Activated T-helper 9 cell treated with anti-CD3 and anti-CD28 coated beads, Interleukin-2, amount 50 U/mL, for 16 hours (primary cell): Measurements from ENCODE around the gene RPTOR.

Experiments used
- DNase-seq: peaks from one replicate; pipeline ENCODE4 v3.0.0-alpha.2; 2020; ENCODE audit warnings: low read depth

The RPTOR gene

DNA sequence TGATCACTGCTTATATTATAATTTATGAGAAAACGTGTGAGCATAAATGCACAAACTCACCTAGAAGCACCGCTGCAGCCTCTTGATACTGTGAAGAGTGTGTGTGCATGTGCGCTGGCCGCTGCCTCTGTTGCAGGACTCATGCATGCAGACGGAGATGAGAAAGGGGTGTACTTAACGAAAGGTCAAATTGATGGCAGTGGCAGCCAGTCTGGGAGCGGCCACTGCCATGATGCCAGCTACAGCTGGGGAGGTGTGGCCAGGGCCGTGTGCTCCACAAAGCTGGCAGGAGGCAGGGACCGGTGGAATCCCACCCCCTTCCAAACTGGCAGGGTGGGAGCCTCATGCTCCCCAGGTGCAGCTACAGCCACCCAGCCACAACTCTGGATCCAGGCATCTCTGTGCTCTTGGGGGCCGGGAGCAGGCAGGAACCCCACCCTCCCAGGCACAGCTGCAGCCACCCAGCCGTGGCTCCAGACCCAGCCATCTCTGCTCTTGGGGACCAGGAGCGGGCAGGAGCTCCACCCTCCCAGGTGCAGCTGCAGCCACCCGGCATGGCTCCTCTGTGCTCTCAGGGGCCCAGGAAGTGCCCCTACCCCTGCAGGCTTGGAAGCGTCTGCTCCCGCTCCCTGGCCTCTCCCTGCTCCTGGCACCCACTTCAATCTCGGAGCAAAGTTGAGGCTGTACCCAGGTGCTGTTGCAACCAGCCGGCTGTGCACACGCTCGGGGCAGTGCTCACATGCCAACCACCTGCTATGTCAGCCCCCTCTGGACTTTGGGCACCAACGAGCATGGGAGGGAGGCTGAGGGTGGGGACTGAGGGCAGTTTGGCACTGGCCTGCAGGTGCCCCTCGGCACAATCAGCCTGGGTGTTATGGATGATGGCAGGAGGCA is 369.5 kb downstream of the RPTOR start:
- DNase-seq = no peak

DNA sequence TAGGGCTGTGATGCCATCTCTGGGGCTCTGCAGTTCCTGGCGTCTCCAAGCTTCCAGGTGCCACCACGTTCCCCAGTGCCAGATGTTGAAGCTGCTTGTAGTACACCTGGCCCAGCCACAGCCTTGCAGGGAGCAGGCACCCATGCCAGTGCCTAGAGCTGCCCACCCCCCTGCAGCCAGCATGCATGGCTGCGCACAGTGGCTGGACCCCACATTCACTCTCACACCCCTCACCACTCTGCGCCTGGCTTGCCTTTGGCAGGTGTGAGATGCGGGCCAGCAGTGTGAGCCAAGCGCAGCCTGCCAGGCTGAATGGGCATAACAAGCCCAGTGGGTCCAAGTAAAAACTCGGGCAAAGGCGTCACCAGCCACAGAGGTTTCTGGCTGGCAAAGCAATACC is 371.6 kb downstream of the RPTOR start:
- DNase-seq = no peak

DNA sequence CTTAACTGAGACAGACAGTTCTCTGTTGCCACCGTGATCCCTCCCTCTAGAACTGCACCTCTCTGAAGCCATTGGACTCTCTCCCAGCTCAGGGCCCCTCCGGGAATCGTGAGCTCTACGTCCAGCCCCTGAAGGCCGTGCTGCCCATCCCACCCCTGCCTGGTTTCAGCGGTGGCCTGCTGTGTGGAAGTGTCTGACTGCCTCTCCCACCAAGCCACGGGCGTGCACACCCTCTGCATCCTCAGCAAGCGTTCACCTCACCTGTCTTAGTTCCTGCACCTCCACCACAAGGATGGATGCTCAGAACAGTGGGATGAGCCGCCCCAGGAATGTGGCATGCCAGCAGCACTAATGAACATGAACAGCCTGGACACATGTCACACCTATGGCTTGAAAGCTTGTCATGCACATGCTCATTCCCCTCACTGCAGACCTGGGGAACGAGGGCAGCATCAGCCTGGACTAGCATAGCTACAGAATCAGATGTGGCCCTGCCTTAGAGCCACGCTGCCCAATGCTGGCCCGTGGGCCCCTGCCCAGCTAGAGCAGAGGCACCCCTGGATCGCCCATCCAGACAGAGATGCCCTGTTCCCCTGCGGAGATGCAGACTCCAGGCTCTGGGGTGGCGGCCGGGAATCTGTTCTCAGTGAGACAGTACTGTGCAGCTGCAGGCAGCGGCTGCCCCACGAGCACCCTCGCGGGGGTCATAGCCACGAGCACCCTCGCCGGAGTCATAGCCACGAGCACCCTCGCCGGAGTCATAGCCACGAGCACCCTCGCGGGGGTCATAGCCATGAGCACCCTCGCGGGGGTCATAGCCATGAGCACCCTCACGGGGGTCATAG is 373.3 kb downstream of the RPTOR start:
- no peak for DNase-seq

DNA sequence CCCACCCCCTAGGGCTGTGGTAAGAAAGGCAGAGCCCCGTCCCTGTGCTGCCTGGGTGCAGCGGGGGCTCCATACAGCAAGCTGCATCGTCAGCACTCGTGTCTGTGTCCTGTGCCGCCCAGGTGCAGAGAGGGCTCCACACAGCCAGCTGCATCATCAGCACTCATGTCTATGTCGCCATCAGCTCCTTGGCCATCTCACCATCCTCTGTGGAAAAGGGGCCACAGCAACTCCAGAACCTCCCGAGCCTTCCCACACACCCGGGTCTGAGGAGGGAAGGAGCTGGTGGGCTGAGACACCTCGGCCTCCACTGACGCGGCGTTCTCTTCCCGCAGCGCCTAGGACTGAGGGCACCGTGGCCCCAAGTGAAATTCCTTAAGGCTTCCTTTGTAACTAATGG is 374.1 kb downstream of the RPTOR start:
- no peak for DNase-seq

DNA sequence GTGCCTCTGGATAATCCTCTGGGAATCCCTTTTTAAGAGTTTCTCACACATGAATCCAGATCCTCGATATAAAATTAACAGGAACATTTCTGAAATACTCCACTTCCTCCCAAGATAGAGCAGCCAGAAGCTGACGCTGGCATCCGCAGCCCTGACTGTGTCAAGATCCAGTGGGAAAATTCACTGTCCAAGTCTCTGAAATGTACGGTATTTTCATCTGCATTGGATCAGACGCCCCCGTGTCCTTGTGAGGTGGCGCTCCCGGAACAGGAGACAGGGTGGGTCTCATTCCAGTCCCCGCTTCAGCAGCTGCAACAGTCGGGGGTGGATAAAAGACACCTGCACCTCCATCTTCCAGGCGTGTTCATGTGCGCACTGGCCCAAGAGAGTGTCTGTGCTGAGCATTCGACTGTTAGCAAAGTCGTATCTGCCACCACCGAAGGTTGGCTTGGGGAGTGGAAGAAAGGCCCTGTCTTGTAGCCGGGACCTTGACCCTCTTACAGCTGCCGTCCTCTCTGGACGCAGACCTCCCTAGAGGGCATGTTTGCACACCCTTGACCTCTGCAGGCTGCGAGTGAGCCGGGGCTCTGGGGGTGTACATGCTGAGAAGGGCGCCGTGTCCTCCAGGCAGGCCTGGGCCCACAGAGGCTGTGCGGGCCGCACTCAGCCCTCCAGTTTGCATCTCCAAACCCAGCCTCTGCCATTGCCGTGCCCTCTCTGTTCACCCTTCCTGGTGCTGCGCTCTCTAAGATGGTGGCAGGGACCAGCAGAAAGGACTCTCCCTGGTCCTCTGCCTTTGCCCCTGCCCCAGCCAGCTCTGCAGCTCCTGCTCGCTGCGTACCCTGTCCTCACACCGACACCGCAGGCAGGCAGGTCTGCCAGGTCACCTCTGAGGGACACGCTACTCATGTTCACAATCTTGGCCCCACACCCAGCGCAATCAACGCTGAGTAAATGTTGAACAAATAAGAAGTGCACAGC is 375.0 kb downstream of the RPTOR start:
- DNase-seq = no peak

DNA sequence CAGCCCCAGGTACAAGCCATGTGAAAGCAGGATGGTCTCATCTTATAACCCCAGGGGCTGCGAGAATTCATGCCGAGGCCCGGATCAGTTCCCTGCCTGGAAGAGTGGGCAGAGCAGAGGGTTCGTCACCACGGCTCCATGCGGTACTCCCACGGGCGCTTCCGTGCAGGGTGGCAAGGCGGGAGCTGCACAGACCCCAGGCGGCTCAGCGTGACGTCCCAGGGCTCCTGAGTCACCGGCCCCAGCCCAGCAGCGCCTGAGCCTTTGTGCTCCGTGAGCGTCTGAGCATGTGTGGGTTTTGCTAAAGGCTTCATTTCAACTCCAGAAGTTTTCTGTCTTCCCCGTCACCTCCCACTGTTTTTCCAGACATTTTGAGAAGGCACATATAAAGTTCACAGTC is 375.8 kb downstream of the RPTOR start:
- no peak for DNase-seq

DNA sequence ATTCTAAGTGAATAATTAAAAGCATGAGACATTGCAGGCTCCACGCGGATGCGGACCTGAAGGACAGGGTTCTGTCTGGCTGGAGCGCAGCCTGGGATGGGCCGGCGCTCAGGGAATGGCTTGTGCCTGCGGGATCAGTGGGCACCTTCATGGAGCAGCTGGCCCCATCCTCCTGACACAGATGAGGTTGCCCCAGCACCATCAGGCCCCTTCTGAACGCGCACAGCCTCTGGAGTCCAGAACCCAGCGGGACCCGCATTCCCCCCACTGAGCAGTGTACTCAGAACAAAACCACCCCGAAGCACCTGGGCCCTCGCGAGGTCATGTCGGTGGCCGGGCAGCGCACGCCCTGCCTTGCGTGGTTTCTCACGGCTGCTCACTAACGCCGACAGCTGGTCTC is 376.5 kb downstream of the RPTOR start:
- DNase-seq = no peak

DNA sequence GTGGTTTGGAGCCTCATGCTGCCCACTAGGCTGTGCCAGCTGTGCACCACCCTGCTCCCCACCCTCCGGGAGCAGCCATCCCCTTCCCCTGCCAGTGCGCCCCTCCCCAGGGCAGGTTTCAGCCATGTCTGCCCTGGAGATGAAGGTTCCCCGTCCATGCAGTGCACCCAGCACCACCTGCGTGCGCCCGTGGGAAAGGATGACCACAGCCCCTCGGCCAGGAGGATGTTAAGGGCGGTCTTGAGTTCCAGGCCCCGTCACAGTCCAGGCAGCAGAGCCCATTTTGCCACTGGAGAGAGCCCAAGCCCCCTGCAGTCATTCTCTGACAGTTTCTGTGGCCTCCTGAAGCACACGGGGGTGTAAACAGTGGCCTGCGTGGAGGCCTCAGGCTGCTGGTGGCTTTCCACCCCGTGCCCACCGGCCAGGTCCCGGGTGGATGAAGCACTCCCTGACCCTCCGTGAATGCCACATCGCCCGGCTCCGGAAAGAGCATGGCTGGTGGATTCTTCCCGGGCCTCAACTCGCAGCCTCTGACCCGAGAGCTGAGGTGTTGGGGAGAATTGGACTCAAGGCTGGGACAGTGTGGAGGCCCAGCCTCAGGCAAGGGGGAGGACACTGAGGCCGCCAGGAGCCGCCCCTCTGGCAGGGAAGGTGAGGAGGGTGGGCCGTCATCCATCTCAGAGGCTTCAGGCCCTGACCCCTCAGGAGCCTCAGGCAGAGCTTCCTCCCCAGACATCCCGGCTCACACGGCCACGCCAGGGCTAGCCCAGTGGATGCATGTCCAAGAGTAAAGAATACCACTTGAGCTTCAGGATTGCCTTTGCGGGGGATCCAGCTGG is 377.3 kb downstream of the RPTOR start:
- no peak for DNase-seq

DNA sequence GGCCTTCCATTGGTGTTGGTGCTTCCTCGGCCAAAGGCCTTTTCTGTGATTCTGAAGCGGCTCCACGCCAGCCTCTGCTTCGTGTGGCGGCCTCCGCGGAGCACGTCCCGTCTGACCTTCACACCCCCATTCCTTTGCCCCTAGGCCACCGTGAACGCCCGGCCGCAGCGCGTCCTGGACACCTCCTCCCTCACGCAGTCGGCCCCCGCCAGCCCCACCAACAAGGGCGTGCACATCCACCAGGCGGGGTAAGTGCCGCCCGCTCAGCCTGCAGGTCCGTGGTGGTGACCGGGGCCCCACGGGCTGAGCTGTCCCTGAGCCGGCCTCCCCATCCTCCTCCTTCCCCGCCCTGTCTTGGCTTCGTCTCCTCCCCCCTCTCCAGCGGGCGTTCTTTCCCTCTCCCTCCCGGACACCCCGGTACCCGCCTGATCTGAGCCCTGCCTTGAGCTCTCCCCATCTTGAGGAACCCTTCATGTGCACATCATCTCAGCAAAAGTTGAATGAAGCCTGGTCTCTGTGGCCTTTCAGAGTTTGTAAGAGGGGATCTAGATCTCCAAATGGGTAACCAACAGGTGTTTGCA is 378.0 kb downstream of the RPTOR start:
- no peak for DNase-seq

DNA sequence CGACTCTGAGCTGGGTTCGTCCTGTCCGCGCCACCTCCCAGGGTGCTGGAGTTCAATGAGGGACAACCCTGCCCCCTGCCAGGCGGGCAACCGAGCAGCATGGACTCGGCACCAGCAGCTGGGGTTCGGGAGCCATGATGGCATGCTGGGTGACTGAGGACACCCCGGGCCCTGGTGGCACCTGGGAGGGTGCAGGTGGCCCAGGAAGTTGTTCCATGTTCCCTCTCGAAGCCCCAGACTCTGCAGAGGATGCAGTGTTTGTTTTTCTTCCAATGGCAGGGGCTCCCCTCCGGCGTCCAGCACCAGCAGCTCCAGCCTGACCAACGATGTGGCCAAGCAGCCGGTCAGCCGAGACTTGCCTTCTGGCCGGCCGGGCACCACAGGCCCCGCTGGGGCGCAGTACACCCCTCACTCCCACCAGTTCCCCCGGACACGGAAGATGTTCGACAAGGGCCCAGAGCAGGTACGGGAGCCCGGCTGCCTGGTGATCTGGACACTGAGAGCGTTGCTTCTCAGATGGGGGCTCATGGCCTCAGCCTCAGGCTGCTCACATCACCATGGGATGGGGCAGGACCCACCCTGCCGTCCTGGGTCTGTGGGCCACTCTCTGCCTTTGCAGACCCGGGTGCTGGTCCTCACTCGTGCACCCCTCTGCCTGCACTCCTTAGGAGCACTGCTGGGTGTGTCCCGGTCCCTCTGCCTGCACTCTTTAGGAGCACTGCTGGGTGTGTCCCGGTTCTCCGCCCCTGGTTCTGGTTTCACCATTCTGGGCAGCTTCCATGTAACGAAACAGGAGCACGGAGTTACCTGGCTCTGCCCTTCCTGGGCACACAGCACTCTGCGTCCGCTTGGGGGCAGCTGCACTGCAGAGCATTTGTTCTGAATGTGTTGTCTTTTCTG is 378.8 kb downstream of the RPTOR start:
- DNase-seq = no peak

DNA sequence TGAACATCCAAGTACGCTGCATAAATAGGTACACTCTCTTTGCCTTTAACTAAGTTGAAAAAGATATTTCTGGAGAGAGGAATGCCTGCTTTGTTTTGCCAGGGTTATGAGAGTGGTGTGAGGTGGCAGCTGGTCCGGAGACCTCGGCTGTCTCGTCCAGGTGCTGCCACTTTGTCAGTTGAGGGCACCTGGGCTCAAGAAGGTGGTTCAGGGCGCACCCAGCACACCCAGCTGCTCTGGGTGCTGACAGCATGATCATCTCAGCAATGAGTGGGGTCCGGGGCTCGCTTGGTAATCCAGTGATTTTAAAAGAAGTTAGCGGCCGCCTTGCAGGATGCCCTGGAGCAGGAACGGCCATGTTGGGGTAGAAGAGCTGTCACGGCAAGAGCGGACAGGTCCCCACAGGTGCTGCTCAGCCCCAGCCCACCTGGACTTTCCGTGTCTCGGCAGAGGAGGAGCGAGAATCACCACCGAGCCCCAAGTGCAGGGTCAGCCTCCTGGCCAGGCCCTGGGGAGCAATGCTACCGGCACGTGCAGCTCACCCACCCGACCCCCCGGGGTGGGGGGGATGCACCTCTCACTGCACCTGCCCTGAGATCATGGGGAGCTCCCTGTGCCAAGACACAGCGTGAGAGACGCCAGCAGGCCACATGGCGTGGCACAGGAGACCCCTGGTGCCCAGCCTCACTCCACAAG is 379.6 kb downstream of the RPTOR start:
- no peak for DNase-seq

DNA sequence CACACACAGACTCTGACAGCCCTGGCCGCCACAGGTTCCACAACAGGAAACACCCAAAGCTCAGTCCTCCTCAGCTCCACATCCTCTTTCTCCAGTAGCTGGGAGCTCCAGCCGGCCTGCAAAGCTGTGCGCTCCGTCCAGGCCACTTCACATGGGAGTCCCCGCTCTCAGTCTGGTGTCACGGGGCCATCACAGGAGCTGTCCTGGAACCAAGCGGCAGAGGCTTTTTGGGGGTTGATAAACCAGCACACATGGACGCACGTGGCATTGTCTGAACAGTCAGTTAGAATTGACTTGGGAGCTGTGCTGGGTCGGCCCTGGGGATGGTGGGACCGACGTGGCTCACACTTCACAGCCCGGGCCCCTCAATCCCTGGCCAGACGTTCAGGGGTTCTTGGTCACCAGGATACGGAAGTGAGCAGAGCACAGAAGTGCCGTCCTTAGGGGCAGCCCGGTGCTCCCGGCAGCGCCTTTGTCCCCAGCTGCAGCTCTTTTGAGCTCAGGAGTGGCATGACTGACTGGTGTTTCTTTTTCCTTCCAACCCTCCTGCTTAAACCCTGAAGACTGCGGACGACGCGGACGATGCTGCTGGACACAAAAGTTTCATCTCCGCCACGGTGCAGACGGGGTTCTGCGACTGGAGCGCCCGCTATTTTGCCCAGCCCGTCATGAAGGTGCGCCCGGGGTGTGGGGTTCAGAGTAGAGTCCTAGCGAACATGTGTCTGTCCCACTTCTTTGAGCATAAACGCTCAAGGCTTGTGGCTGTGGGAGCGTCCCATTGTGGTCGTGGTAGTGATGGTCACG is 380.4 kb downstream of the RPTOR start:
- DNase-seq = no peak

DNA sequence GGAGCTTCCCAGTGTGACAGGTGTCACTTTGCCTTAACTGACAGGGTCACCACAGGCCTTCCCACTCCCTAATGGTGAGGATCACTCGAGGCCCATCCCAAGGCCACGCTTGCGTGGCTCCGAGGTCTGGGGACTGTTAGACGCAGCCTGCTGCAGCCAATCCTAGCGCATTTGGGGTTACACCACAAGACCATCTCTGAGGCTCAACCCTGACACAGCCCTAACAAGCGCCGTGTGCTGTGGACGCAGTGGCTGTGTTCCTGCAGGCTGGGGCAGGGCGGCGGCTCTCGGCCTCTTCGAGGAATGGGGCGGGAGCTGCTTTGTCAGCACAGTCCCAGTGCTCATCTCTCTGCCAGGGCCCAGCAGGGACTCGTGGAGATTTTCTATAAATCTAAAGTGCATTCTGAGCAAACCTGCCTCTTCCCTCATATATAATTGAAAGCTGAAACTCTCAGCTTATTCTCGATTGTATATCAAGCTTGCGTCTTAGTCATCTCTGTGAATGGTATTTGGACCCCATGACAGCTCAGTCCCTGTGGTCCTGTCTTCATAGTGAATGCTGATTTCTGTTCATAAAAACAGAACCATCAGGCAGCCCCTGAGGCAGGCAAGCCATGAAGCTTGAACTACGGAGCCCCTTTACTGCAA is 381.2 kb downstream of the RPTOR start:
- DNase-seq = no peak

DNA sequence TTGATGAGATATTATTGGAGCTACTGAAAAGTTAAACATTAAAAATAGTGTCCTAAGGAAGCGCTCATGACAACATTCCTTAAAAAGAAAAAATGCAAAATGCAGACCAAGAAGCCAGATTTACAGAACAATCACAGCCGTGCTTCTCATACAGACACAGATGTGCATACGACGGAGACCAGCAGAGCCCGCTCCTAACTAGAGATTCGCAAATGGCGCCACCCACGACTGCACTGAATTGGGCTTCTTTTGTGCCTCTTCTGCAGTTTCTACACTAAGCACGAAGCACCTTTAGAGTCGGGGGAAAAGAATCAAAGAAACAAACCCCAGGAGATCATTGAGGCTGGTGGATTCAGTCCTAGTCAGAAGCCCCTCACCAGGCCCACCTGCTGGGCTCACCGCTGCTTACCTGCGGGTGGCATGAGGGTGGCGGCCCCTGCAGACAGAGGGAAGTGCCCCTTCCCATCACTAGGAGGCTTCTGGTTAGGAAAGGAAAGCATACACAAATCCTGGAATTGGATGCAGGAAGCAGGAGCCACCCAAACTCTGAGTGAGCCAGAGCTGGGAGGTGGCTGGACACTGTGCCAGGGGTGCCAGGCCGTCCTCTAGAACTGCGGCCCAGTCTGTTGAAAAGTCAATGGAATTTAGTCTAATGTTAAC is 382.1 kb downstream of the RPTOR start:
- DNase-seq = no peak

DNA sequence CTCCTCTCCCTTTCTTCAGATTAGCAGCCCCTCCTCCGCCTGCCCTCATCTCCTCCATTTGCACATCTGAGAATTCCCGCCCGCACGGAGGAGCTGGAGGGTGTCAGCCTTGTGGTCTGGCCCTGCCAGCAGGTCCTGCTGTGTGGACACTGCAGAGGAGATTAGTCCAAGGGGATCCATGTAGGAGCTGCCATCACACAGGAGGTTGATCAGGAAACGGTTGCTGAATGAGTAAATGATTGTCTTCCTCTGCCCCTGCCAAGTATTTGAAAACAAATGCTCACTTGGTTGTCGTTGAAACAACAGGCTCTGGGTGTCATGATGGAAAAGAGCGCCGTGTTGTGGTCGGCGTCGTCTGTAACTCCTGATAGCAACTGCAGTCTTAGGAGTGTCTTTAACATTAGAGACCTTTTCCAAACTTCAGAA is 383.2 kb downstream of the RPTOR start:
- DNase-seq = no peak

DNA sequence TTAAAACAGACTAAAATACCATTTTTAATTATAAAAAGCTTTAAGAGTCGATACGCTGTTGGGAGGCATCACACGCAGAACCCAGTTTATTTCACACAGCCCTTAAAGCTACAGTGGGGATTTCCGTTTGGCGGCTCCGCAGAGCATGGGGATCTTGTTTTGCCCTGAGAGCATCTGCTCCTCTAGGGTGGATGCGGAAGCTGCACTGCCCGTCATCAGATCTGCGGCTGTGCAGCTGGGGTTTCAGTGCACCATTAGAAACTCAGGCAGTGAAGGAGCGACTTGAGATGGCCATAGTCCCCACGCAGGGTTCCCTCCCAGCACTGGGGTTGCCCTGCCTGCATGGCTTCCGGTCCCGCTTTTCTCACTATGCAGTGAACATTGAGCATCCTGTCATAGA is 384.8 kb downstream of the RPTOR start:
- no peak for DNase-seq
